ENCODE results near the gene MCFD2. TPM values are rescaled to one million over a fixed set of nuclear protein-coding genes. Genes with fewer than 3 reads are reported as not detected.

MCFD2 gene
- total RNA-seq, 3 donors from 2014 or later (not counting 1 experiment from before 2014, with no cell fraction given): 24.5 to 38.4 (median 34.8) TPM

GRCh38 chr2:46943881-46944798 lies 28.5 kb upstream of the MCFD2 start:
- H3K27me3 ChIP-seq (ENCODE audit: control insufficient read depth, insufficient read depth, low read length): no peaks in the 10 kb centered on the region
- Mint-ChIP-seq H3K4me1 (peaks cover 35 to 51% of the 10 kb centered on the region in 2 donors), H3K36me3 (no peaks in the 10 kb centered on the region), H3K27ac (peak overlapping the region; percentile 93 to 95), H3K27me3 (ENCODE audit: low read depth in 2 of 2) (no peaks in the 10 kb centered on the region), H3K4me3 (peak overlapping the region; percentile 29), H3K9me3 (no peaks in the 10 kb centered on the region)
- intact Hi-C loops (cut with micrococcal nuclease): no loop called here
- H3K4me3 ChIP-seq (ENCODE audit: low read length): no peak overlapping the region
- peak in 1 of 2 donors; percentile 91 for DNase-seq
- ATAC-seq: peak; percentile 17 to 43 (median 21)
- H3K36me3 ChIP-seq (ENCODE audit: control insufficient read depth, insufficient read depth, low read length): peaks cover 2% of the 10 kb centered on the region
- H3K9me3 ChIP-seq (ENCODE audit: control insufficient read depth, insufficient read depth, low read length): no peaks in the 10 kb centered on the region
- WGBS (ENCODE audit: insufficient coverage): 60% methylated on average over 9 of the region's 9 CpGs
- H3K27ac ChIP-seq (ENCODE audit: low read length): peak overlapping the region; percentile 83
- no peak for TF ChIP-seq CTCF (IDR thresholded peaks at IDR 0.05)
- H3K4me1 ChIP-seq (ENCODE audit: control insufficient read depth, insufficient read depth, low read length): peaks cover 50% of the 10 kb centered on the region

- peak overlapping the region; percentile 93 to 95 for H3K27ac Mint-ChIP-seq
- peak overlapping the region; percentile 83 for H3K27ac ChIP-seq (ENCODE audit: low read length)
- H3K27me3 Mint-ChIP-seq (ENCODE audit: low read depth in 2 of 2): no peaks in the 10 kb centered on the region
- H3K9me3 ChIP-seq (ENCODE audit: control insufficient read depth, insufficient read depth, low read length): no peaks in the 10 kb centered on the region
- H3K36me3 ChIP-seq (ENCODE audit: control insufficient read depth, insufficient read depth, low read length): peaks cover 2% of the 10 kb centered on the region
- 57% methylated on average over 9 of the region's 10 CpGs for WGBS (ENCODE audit: insufficient coverage)
- intact Hi-C loops (cut with micrococcal nuclease): no loop called here
- no peak for ATAC-seq
- H3K4me3 Mint-ChIP-seq: peak overlapping the region; percentile 94
- H3K4me1 Mint-ChIP-seq: peaks cover 35 to 47% of the 10 kb centered on the region in 2 donors
- no peaks in the 10 kb centered on the region for H3K36me3 Mint-ChIP-seq
- no peak for TF ChIP-seq CTCF (IDR thresholded peaks at IDR 0.05)
- H3K4me3 ChIP-seq (ENCODE audit: low read length): peak overlapping the region; percentile 59
- H3K27me3 ChIP-seq (ENCODE audit: control insufficient read depth, insufficient read depth, low read length): no peaks in the 10 kb centered on the region
- H3K4me1 ChIP-seq (ENCODE audit: control insufficient read depth, insufficient read depth, low read length): peaks cover 50% of the 10 kb centered on the region
- no peaks in the 10 kb centered on the region for H3K9me3 Mint-ChIP-seq
- peak in 1 of 2 donors; percentile 23 for DNase-seq
Observed at GRCh38 chr2:46942891-46943626, 27.5 kb upstream of the MCFD2 start.

GRCh38 chr2:46942143-46942526 lies 26.5 kb upstream of the MCFD2 start:
- DNase-seq (peak; percentile 69 to 90), ATAC-seq (peak; percentile 61 to 73 (median 70))
- Histone ChIP-seq H3K4me3 (ENCODE audit: low read length) (peak overlapping the region; percentile 59), H3K27me3 (ENCODE audit: control insufficient read depth, insufficient read depth, low read length) (no peaks in the 10 kb centered on the region), H3K27ac (ENCODE audit: low read length) (peak overlapping the region; percentile 83), H3K4me1 (ENCODE audit: control insufficient read depth, insufficient read depth, low read length) (peaks cover 50% of the 10 kb centered on the region), H3K36me3 (ENCODE audit: control insufficient read depth, insufficient read depth, low read length) (peaks cover 2% of the 10 kb centered on the region), H3K9me3 (ENCODE audit: control insufficient read depth, insufficient read depth, low read length) (no peaks in the 10 kb centered on the region)
- WGBS (ENCODE audit: insufficient coverage): 0% methylated on average over 10 of the region's 10 CpGs
- TF ChIP-seq CTCF (IDR thresholded peaks at IDR 0.05): no peak
- Mint-ChIP-seq H3K36me3 (no peaks in the 10 kb centered on the region), H3K27ac (peak overlapping the region; percentile 93 to 95), H3K9me3 (no peaks in the 10 kb centered on the region), H3K4me1 (peaks cover 35 to 47% of the 10 kb centered on the region in 2 donors), H3K4me3 (peak overlapping the region; percentile 94), H3K27me3 (ENCODE audit: low read depth in 2 of 2) (no peaks in the 10 kb centered on the region)
- intact Hi-C loops (cut with micrococcal nuclease): no loop called here
